Measurements from ENCODE around the gene GTPBP2.

The GTPBP2 gene

GRCh38 chr6:43584892-43585570 lies 44.0 kb downstream of the GTPBP2 start:
- ATAC-seq, result peak; percentile 45; the same call in 2 of the 3 replicates

DNA sequence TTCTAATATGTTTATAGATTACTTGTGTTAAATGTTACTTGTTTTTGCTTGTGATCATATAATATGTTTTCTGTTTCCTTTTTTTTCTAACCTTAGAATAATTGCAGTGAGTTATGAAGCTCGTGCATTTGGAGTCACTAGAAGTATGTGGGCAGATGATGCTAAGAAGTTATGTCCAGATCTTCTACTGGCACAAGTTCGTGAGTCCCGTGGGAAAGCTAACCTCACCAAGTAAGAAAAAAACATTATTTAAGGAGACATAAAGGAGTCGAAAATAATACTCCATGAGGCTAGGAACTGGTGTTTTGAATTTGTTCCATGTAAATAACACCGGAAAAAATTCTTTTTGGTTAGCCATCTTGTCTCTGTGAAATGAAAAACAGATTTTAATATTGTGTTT lies 46.2 kb downstream of the GTPBP2 start:
- TF ChIP-seq BACH2 (CRISPR knock-in tag; IDR thresholded peaks at IDR 0.05; ENCODE audit: borderline replicate concordance) (no peak), ZFP3 (CRISPR knock-in tag; IDR thresholded peaks at IDR 0.05) (no peak), RARB (CRISPR knock-in tag; IDR thresholded peaks at IDR 0.05) (no peak), ZFP30 (CRISPR knock-in tag; IDR thresholded peaks at IDR 0.05) (no peak), ZC3H10 (CRISPR knock-in tag; IDR thresholded peaks at IDR 0.05) (no peak), TCF4 (CRISPR knock-in tag; IDR thresholded peaks at IDR 0.05; ENCODE audit: borderline replicate concordance) (no peak), TOX (CRISPR knock-in tag; IDR thresholded peaks at IDR 0.05; ENCODE audit: borderline replicate concordance) (no peak), ZNF70 (CRISPR knock-in tag; IDR thresholded peaks at IDR 0.05) (no peak)
- TF ChIP-seq, protein P1, sequence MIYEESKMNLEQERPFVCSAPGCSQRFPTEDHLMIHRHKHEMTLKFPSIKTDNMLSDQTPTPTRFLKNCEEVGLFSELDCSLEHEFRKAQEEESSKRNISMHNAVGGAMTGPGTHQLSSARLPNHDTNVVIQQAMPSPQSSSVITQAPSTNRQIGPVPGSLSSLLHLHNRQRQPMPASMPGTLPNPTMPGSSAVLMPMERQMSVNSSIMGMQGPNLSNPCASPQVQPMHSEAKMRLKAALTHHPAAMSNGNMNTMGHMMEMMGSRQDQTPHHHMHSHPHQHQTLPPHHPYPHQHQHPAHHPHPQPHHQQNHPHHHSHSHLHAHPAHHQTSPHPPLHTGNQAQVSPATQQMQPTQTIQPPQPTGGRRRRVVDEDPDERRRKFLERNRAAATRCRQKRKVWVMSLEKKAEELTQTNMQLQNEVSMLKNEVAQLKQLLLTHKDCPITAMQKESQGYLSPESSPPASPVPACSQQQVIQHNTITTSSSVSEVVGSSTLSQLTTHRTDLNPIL (CRISPR knock-in tag; IDR thresholded peaks at IDR 0.05; ENCODE audit: low read depth), result no peak
- no peak for ATAC-seq

More at GRCh38 chr6:43584892-43585570, 44.0 kb downstream of the GTPBP2 start:
- TF ChIP-seq PPARA (CRISPR knock-in tag; IDR thresholded peaks at IDR 0.05; ENCODE audit: borderline replicate concordance) (no peak), ZFP3 (CRISPR knock-in tag; IDR thresholded peaks at IDR 0.05) (no peak), ZFP30 (CRISPR knock-in tag; IDR thresholded peaks at IDR 0.05) (no peak), ESRRG (CRISPR knock-in tag; IDR thresholded peaks at IDR 0.05) (no peak), RARB (CRISPR knock-in tag; IDR thresholded peaks at IDR 0.05) (no peak), GLIS3 (CRISPR knock-in tag; IDR thresholded peaks at IDR 0.05) (no peak), TOX (CRISPR knock-in tag; IDR thresholded peaks at IDR 0.05; ENCODE audit: borderline replicate concordance) (no peak), ZC3H10 (CRISPR knock-in tag; IDR thresholded peaks at IDR 0.05) (no peak), OSR1 (CRISPR knock-in tag; IDR thresholded peaks at IDR 0.05) (no peak), BACH2 (CRISPR knock-in tag; IDR thresholded peaks at IDR 0.05; ENCODE audit: borderline replicate concordance) (no peak), ARNTL (CRISPR knock-in tag; IDR thresholded peaks at IDR 0.05; ENCODE audit: borderline replicate concordance, low read depth) (no peak), CSDC2 (CRISPR knock-in tag; IDR thresholded peaks at IDR 0.05) (no peak)
- TF ChIP-seq, protein P1 (CRISPR knock-in tag; IDR thresholded peaks at IDR 0.05; ENCODE audit: low read depth), result no peak
- TF ChIP-seq, protein P2, sequence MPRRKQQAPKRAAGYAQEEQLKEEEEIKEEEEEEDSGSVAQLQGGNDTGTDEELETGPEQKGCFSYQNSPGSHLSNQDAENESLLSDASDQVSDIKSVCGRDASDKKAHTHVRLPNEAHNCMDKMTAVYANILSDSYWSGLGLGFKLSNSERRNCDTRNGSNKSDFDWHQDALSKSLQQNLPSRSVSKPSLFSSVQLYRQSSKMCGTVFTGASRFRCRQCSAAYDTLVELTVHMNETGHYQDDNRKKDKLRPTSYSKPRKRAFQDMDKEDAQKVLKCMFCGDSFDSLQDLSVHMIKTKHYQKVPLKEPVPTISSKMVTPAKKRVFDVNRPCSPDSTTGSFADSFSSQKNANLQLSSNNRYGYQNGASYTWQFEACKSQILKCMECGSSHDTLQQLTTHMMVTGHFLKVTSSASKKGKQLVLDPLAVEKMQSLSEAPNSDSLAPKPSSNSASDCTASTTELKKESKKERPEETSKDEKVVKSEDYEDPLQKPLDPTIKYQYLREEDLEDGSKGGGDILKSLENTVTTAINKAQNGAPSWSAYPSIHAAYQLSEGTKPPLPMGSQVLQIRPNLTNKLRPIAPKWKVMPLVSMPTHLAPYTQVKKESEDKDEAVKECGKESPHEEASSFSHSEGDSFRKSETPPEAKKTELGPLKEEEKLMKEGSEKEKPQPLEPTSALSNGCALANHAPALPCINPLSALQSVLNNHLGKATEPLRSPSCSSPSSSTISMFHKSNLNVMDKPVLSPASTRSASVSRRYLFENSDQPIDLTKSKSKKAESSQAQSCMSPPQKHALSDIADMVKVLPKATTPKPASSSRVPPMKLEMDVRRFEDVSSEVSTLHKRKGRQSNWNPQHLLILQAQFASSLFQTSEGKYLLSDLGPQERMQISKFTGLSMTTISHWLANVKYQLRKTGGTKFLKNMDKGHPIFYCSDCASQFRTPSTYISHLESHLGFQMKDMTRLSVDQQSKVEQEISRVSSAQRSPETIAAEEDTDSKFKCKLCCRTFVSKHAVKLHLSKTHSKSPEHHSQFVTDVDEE (CRISPR knock-in tag; IDR thresholded peaks at IDR 0.05), result no peak
- TF ChIP-seq, protein P3, sequence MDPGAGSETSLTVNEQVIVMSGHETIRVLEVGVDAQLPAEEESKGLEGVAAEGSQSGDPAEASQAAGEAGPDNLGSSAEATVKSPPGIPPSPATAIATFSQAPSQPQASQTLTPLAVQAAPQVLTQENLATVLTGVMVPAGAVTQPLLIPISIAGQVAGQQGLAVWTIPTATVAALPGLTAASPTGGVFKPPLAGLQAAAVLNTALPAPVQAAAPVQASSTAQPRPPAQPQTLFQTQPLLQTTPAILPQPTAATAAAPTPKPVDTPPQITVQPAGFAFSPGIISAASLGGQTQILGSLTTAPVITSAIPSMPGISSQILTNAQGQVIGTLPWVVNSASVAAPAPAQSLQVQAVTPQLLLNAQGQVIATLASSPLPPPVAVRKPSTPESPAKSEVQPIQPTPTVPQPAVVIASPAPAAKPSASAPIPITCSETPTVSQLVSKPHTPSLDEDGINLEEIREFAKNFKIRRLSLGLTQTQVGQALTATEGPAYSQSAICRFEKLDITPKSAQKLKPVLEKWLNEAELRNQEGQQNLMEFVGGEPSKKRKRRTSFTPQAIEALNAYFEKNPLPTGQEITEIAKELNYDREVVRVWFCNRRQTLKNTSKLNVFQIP (CRISPR knock-in tag; IDR thresholded peaks at IDR 0.05; ENCODE audit: borderline replicate concordance, low read depth), result no peak

- ATAC-seq, result no peak
- TF ChIP-seq ISL1 (CRISPR knock-in tag; IDR thresholded peaks at IDR 0.05) (peak; percentile 25; the same call in 1 of the 2 replicates), CSDC2 (CRISPR knock-in tag; IDR thresholded peaks at IDR 0.05) (no peak)
These were observed 49.9 kb downstream of the GTPBP2 start for GRCh38 chr6:43579171-43579570.

- ATAC-seq, result no peak
- TF ChIP-seq ARNTL (CRISPR knock-in tag; IDR thresholded peaks at IDR 0.05; ENCODE audit: borderline replicate concordance, low read depth), result no peak
- TF ChIP-seq, protein P4, sequence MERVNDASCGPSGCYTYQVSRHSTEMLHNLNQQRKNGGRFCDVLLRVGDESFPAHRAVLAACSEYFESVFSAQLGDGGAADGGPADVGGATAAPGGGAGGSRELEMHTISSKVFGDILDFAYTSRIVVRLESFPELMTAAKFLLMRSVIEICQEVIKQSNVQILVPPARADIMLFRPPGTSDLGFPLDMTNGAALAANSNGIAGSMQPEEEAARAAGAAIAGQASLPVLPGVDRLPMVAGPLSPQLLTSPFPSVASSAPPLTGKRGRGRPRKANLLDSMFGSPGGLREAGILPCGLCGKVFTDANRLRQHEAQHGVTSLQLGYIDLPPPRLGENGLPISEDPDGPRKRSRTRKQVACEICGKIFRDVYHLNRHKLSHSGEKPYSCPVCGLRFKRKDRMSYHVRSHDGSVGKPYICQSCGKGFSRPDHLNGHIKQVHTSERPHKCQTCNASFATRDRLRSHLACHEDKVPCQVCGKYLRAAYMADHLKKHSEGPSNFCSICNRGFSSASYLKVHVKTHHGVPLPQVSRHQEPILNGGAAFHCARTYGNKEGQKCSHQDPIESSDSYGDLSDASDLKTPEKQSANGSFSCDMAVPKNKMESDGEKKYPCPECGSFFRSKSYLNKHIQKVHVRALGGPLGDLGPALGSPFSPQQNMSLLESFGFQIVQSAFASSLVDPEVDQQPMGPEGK (CRISPR knock-in tag; IDR thresholded peaks at IDR 0.05; ENCODE audit: borderline replicate concordance), result no peak
- no peak for TF ChIP-seq ZFP3 (CRISPR knock-in tag; IDR thresholded peaks at IDR 0.05)
- TF ChIP-seq ZNF70 (CRISPR knock-in tag; IDR thresholded peaks at IDR 0.05), result no peak
- no peak for TF ChIP-seq CSRNP3 (CRISPR knock-in tag; IDR thresholded peaks at IDR 0.05)
- TF ChIP-seq ZNF565 (CRISPR knock-in tag; conservative IDR thresholded peaks at IDR 0.05; ENCODE audit: low read depth), result no peak
- no peak for TF ChIP-seq ZC3H10 (CRISPR knock-in tag; IDR thresholded peaks at IDR 0.05)
- TF ChIP-seq RARB (CRISPR knock-in tag; IDR thresholded peaks at IDR 0.05), result no peak
- TF ChIP-seq TOX (CRISPR knock-in tag; IDR thresholded peaks at IDR 0.05; ENCODE audit: borderline replicate concordance), result no peak
- TF ChIP-seq SNAI2 (CRISPR knock-in tag; IDR thresholded peaks at IDR 0.05), result no peak
- TF ChIP-seq, protein P3 (CRISPR knock-in tag; IDR thresholded peaks at IDR 0.05; ENCODE audit: borderline replicate concordance, low read depth), result no peak
These were observed 50.3 kb downstream of the GTPBP2 start for GRCh38 chr6:43578748-43579147.

Data from SK-N-SH treated with all-trans-retinoic acid at 6 μM for 48 hours (cell line).